HG03521 (cell line): ENCODE results near the gene PYURF.
"Not testable (repeated sequence)": the region's sequence is repeated elsewhere in the genome, so short reads cannot be mapped to it uniquely, and the experiment has no call there.

ENCODE experiments used
- ATAC-seq: cut with Tn5 transposase; IDR thresholded peaks from one replicate; pipeline ENCODE4 v1.9.1; 2021; ENCODE audit warnings: mild to moderate bottlenecking, moderate library complexity; ENCODE audit not compliant: unreplicated experiment

The PYURF gene

GRCh38 chr4:88523325-88524129, at the start of gene PYURF:
Gene PYURF (minus strand): TSS chr4:88523776. CDS start chr4:88523700, 76 bp downstream.
- peak; percentile 75 for ATAC-seq

GRCh38 chr4:88570001-88570400, 46.4 kb upstream of the PYURF start:
- ATAC-seq = no peak

GRCh38 chr4:88567591-88567990, 44.0 kb upstream of the PYURF start:
- ATAC-seq = no peak

GRCh38 chr4:88549815-88550214, 26.2 kb upstream of the PYURF start:
- no peak for ATAC-seq

- not testable (repeated sequence) for ATAC-seq
Observed at GRCh38 chr4:88539322-88540068, 15.9 kb upstream of the PYURF start.

GRCh38 chr4:88537709-88538108, 14.1 kb upstream of the PYURF start:
- no peak for ATAC-seq

GRCh38 chr4:88535090-88535755, 11.6 kb upstream of the PYURF start:
- no peak for ATAC-seq

- ATAC-seq = no peak
Observed at GRCh38 chr4:88533937-88534750, 10.6 kb upstream of the PYURF start.

GRCh38 chr4:88533088-88533790, 9.7 kb upstream of the PYURF start:
- no peak for ATAC-seq

GRCh38 chr4:88531549-88531948, 8.0 kb upstream of the PYURF start:
- no peak for ATAC-seq

GRCh38 chr4:88528861-88529260, 5.3 kb upstream of the PYURF start:
- no peak for ATAC-seq

- no peak for ATAC-seq
Observed at GRCh38 chr4:88527787-88528186, 4.2 kb upstream of the PYURF start.

- ATAC-seq = no peak
Observed at GRCh38 chr4:88526221-88526815, 2.7 kb upstream of the PYURF start.

GRCh38 chr4:88524171-88524570, 595 bp upstream of the PYURF start:
- ATAC-seq = no peak

- peak; percentile 19 for ATAC-seq
Observed at GRCh38 chr4:88522702-88523324, 763 bp downstream of the PYURF start.

GRCh38 chr4:88518911-88519310, 4.7 kb downstream of the PYURF start:
- ATAC-seq = no peak

- no peak for ATAC-seq
Observed at GRCh38 chr4:88517825-88518224, 5.8 kb downstream of the PYURF start.

GRCh38 chr4:88516746-88517145, 6.8 kb downstream of the PYURF start:
- no peak for ATAC-seq
